GDM1 (cell line): ENCODE results near the gene PRKACB.
"Not testable (repeated sequence)": the region's sequence is repeated elsewhere in the genome, so short reads cannot be mapped to it uniquely, and the experiment has no call there.

Source experiments
- DNase-seq: peaks from one replicate; lab custom pipeline; 2025; lab: John Stamatoyannopoulos, UW

The PRKACB gene

DNA sequence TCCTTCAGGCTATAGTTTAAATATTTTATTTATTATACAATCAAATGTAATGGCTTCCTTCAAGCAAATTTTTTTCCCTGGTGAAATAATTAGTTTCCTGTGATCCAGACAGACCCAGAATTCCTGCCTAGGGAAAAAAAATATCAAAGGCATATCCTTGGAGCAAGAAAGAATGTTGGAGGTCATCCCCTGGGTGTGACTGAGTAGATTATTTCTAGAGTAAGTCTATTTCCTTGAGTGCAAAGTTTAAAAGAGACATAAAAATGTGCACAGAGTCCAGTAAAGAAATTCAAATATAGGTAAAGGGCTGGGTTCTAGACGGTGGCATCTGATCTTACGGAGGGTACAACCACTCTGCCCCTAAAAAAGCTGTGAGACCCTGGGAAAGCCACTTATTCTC is 125.2 kb downstream of the PRKACB start:
- no peak for DNase-seq

DNA sequence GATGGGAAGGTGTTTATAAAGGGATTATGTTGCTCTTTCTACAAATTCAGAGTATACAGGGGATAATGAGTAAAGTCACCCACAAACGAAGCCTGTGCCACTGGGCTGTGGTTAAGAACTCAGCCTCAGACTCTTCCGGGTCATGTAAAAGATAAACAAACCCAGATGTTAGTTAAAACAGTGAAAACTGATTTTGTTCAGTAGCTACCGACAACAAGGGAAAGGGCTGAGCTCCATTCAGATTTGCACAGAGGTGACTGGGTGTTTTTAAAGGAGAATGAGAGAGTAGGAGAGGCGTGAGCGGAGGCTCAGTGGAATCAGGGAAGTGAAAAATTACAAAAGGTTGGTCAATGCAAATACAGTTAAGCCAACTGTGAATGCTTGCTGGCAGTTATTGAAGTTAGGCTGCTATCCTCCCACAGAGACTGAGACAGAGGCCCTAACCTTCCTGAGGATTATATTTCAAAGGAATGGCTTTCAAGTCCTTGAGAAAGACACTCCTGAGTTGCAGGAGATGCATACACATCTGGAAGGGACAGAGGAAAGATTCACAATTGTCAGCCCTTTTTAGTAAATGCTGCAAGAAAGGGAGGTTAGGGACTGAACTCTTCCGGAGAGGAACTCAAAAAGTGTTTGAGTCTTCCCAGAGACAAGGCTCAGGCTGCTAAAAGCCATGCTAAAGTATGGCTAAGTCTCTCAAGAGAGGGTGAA is 127.5 kb downstream of the PRKACB start:
- no peak for DNase-seq

DNA sequence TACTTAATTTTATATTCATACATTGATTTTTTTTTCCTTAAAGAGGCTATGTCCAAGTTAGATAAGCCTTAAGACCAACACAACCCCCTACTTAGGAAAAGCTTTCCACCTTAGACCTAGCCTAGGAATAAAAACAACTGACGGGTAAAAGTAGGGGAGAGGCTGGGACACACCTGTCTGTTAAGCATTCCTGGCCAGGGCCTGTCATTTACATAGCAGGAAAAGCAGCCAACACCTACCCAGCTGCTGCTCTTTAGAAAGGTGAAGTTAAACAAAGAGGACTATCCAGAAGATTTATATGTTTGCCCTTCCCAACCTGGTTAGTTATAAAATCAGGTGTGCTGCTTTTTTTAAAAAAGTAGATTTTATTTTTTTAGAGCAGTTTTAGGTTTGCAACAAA is 128.3 kb downstream of the PRKACB start:
- DNase-seq: no peak

DNA sequence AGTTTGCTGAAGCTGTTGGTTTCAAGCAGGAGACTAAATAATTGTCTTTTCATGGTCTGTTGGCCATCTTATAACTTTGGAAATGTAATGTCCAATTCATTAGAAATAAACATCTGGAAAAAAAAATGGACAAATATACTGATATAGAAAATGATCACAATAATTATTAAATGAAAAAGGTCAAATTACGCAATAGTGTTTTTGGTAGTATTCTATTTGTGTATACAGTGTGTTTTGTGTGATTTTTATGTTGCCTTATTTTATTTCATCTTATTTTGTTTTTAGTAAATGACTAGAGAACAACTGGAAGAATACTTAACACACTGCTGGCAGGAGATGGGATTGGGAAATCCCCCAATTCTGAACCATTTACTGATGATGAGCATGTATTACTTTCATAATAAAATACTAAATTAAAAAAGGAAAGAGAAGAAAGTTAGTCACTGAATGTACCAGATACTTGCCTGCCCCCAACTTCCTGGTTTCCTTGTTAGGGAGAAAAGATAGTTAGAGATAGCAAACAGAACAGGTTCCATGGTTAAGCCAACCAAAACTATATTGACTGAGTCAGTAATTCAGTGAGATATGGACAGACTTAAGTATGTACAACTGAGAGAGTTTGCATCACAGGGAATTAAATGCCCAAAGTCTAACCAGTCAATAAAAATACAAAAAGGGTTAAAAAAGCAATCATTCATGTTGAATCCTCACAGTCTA is 133.4 kb downstream of the PRKACB start:
- DNase-seq: no peak

DNA sequence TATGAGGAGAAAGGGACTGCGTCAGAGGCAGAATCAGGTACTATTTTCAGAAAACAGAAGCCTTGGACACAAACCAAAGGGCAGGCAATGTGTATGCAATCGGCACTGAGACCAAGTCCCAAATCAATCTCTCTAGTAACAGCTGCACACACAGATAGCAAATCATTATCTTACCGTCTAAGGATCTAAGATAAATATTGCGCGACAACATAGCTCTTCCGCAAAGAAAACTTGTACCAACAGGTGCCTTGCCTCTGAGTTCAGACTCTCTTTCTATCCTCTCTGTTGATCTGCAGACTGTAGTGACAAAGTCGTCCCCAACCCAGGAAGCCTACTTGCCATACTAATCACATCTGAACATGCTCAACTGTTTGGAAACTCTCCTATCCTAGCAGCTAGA is 134.8 kb downstream of the PRKACB start:
- no peak for DNase-seq

DNA sequence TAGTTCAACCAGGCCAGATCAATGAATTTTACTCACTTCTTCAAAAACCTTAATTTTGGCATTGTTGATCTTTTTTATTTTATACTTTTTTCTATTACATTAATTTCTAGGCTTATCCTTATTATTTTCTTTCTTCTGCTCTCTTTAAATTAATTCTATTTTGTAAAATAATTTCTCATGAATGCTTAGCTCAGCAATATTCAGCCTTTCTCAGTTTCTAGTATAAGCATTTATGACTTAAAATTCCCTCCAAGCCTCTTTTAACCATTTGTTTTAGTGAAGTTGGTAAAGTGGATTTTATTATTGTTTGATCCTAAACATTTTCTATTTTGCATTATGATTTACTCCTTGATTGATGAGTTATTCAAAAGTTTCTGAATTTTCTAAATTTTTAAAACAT is 136.8 kb downstream of the PRKACB start:
- DNase-seq: no peak

DNA sequence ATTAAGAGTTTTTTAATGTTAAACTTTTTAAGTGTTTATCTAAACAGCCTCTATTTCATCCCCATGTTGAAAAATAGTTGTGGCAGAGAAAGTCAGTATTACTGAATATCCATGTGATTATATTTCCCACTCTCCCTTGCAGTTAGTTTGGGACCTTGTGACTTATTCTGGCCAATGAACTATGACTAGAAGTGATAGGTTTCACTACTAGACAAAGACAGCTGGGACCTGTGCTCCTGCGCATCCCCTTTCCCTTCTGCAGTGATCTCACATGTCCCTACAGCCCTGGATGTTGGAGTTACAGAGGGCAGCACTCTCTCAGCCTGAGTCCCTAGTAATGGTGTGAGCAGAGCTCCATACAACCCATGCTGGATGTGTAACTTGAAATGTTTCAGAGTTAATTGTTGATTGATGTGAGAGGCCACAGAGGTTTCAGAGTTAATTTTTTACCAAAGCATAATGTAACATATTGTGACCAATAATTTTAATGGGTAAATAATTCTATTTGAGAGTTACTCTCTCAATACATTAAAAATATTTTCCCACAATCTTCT is 138.8 kb downstream of the PRKACB start:
- no peak for DNase-seq

DNA sequence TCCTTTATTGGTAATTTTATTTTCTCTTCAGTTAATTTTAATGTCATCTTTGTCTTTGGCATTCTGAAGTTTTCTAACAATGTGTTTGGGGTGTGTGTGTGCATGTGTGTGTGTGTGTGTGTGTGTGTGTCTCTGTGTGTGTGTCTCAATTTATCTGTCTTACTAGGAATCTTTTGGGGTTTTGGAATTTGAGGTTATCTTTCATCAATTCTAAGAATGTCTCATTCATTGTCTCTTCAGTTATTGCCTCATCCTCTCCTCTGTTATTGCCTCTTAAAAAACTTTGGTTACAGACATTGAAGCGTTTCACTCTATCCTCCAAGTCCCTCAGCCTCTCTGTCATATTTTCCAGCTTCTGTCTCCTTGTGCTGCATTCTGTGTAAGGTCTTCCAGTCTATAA is 139.3 kb downstream of the PRKACB start:
- no peak for DNase-seq

DNA sequence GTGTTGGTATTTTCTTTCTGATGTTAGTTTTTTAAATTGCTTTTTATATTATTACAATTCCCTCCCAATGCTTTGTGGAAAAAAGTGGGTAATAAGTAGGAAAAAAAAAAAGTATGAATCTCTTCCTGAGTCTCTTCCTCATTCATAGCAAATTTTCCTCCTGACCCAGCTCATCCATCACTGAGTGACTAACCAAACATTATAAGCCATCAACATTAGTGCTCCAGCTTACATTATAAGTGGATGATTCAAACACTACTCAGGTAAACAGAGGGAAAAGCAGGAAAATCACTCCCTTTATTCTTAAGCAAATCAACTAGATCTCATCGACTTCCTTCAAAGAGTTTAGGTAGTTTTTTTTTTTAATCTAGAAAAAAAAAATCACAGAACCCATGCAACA is 142.0 kb downstream of the PRKACB start:
- no peak for DNase-seq

DNA sequence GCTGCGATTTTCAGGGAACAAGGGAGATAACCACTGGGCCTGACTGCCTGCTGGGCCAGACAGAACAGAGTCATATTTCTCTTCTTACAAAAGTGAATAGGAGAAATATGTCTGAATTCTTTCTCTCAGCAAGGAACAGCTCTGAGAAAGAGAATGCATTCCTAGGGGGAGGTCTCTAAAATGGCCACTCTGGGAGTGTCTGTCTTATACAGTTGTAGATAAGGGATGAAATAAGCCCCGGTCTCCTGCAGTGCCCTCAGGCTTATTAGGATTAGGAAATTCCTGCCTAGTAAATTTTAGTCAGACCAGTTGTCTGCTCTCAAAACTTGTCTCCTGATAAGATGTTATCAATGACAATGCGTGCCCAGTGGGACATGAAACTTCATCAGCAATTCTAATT is 143.3 kb downstream of the PRKACB start:
- not testable (repeated sequence) for DNase-seq
